GM18870 (cell line): Measurements from ENCODE around the gene PAPSS1.
"Not testable (repeated sequence)": the region's sequence is repeated elsewhere in the genome, so short reads cannot be mapped to it uniquely, and the experiment has no call there.

Source experiments
- ATAC-seq: cut with Tn5 transposase; IDR thresholded peaks from one replicate; pipeline ENCODE4 v1.9.1; 2021; ENCODE audit warnings: moderate library complexity; ENCODE audit not compliant: unreplicated experiment

The PAPSS1 gene

GRCh38 chr4:107726131-107726925 lies 6.3 kb upstream of the PAPSS1 start:
- not testable (repeated sequence) for ATAC-seq

- no peak for ATAC-seq
These were observed 5.3 kb upstream of the PAPSS1 start for GRCh38 chr4:107725281-107725859.

GRCh38 chr4:107723331-107723730 lies 3.3 kb upstream of the PAPSS1 start:
- ATAC-seq = not testable (repeated sequence)

GRCh38 chr4:107721436-107722100 lies 1.5 kb upstream of the PAPSS1 start:
- ATAC-seq = no peak

GRCh38 chr4:107719207-107719921 lies 670 bp downstream of the PAPSS1 start:
- ATAC-seq = peak; percentile 6

- peak; percentile 38 for ATAC-seq
These were observed 1.6 kb downstream of the PAPSS1 start for GRCh38 chr4:107718351-107718965.

GRCh38 chr4:107714256-107714655 lies 5.8 kb downstream of the PAPSS1 start:
- no peak for ATAC-seq

- ATAC-seq = no peak
These were observed 7.8 kb downstream of the PAPSS1 start for GRCh38 chr4:107712236-107712635.

- ATAC-seq = no peak
These were observed 8.2 kb downstream of the PAPSS1 start for GRCh38 chr4:107711831-107712230.

GRCh38 chr4:107710493-107711459 lies 9.3 kb downstream of the PAPSS1 start:
- ATAC-seq = no peak

GRCh38 chr4:107709916-107710315 lies 10.1 kb downstream of the PAPSS1 start:
- ATAC-seq = no peak

GRCh38 chr4:107708225-107708624 lies 11.8 kb downstream of the PAPSS1 start:
- no peak for ATAC-seq

- no peak for ATAC-seq
These were observed 14.1 kb downstream of the PAPSS1 start for GRCh38 chr4:107705742-107706556.

- no peak for ATAC-seq
These were observed 18.5 kb downstream of the PAPSS1 start for GRCh38 chr4:107701565-107701964.

GRCh38 chr4:107699466-107700206 lies 20.4 kb downstream of the PAPSS1 start:
- ATAC-seq = no peak

GRCh38 chr4:107696187-107696586 lies 23.8 kb downstream of the PAPSS1 start:
- ATAC-seq = not testable (repeated sequence)

- ATAC-seq = no peak
These were observed 26.9 kb downstream of the PAPSS1 start for GRCh38 chr4:107693132-107693531.

GRCh38 chr4:107692202-107692601 lies 27.8 kb downstream of the PAPSS1 start:
- ATAC-seq = no peak
